Urinary bladder (tissue), 4 donors: ENCODE measurements around the gene RAD18. TPM values are rescaled to one million over a fixed set of nuclear protein-coding genes. Genes with fewer than 3 reads are reported as not detected.

ENCODE experiments used
- DNase-seq: peaks from one replicate; pipeline ENCODE4 v3.0.0-alpha.2; 2015; ENCODE audit errors: extremely low spot score
- H3K27ac ChIP-seq: one replicate; pipeline ENCODE4 v1.5.1; 2013; ENCODE audit warnings: low read depth, mild to moderate bottlenecking, moderate library complexity
- H3K36me3 ChIP-seq: one replicate; pipeline ENCODE4 v1.6.1; 2013; ENCODE audit warnings: mild to moderate bottlenecking, moderate library complexity; ENCODE audit not compliant: insufficient read depth
- H3K4me1 ChIP-seq: one replicate; pipeline ENCODE4 v1.6.1; 2013; ENCODE audit warnings: mild to moderate bottlenecking, moderate library complexity; ENCODE audit not compliant: insufficient read depth
- H3K4me3 ChIP-seq: one replicate; pipeline ENCODE4 v1.5.1; 2013; ENCODE audit warnings: low read depth, low read length
- WGBS: extraction: QIAGEN DNeasy Blood & Tissue Kit; methylation state at CpG from one replicate; pipeline ENCODE4 v1.1.7; 2013; 5-methylcytosine and 5-hydroxymethylcytosine counted together
- polyA plus RNA-seq: library from polyadenylated mRNA; stranded (reverse); fragments of 200-250 nt; gene quantifications from one replicate; pipeline ENCODE4 v1.2.3, GENCODE V29; 2013
- total RNA-seq: library from RNA; depleted of rRNA; stranded (reverse); fragments of >200 nt; gene quantifications from one replicate; pipeline ENCODE4 v1.2.3, GENCODE V29; 2014
- donor health status: healthy with polysubstance abuse.
- donor health status: healthy.

Gene RAD18
- total and polyA plus RNA-seq, 2 donors: 2.8 to 27.0 TPM

DNA sequence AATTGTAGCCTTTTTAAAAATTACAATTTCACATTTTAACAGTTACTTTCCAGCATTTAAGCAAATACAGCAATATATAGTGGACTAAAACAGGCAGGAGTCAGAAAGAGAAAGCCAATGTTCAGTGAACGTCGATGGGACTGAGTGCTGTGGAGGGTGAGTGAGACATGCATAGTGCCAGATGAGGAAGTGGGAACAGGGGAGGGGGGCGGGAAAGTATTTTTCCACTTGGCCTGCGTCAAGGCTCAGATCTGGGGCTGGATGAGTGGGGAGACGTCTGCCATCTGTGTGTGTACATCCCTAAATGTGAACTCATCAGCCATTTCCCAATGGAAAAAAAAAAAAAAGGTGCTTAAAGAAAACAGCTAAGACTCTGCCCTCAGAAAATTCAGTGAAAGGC is 19.2 kb upstream of the RAD18 start:
- no peak overlapping the region for H3K27ac ChIP-seq
- DNase-seq: no peak
- no peak overlapping the region for H3K4me3 ChIP-seq
- no peaks in the 10 kb centered on the region for H3K36me3 ChIP-seq
- H3K4me1 ChIP-seq: no peaks in the 10 kb centered on the region
- WGBS: 34% methylated on average over 5 of the region's 5 CpGs

DNA sequence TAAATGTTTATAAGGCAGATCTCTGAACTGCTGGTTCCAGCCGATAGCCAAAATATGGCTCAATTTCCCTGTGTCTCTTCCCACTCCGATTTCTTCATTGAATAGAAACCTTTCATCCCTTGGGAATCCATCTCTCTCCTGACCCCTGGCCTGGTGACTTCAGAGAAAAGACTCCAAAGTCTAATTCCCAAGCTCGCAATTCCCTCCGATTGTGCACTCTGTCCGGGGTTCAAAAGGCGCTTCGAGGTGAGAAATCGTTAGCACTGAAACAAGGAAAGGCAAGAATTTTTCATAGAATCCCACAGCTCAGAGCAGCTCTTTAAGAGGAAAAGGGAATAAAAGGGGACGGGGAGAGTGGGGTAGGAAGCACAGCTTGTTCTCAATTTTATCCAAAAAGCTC is 18.4 kb upstream of the RAD18 start:
- no peaks in the 10 kb centered on the region for H3K36me3 ChIP-seq
- 85% methylated on average over 9 of the region's 9 CpGs for WGBS
- no peaks in the 10 kb centered on the region for H3K4me1 ChIP-seq
- H3K27ac ChIP-seq: no peak overlapping the region
- no peak for DNase-seq
- no peak overlapping the region for H3K4me3 ChIP-seq

DNA sequence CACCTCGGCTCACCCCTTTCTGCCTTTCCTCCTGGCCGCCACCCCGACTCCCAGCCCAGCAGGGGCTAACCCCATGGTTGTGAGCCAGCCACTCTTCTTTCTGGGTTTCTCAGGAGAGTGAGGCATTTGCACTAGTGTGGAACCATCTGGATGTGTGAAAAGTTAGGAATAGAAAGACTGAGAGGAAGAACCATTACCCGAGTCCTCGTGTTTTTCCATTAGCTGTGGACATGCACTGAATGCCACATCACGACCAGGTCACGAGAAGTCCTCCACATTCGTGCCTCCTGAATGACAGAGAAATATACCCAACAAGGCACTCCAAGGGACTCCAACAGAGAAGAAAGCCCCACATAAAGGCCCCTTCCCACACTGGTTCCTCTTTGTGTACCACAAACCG is 18.0 kb upstream of the RAD18 start:
- H3K36me3 ChIP-seq: no peaks in the 10 kb centered on the region
- 84% methylated on average over 9 of the region's 9 CpGs for WGBS
- DNase-seq: no peak
- H3K4me1 ChIP-seq: no peaks in the 10 kb centered on the region
- H3K27ac ChIP-seq: no peak overlapping the region
- no peak overlapping the region for H3K4me3 ChIP-seq

DNA sequence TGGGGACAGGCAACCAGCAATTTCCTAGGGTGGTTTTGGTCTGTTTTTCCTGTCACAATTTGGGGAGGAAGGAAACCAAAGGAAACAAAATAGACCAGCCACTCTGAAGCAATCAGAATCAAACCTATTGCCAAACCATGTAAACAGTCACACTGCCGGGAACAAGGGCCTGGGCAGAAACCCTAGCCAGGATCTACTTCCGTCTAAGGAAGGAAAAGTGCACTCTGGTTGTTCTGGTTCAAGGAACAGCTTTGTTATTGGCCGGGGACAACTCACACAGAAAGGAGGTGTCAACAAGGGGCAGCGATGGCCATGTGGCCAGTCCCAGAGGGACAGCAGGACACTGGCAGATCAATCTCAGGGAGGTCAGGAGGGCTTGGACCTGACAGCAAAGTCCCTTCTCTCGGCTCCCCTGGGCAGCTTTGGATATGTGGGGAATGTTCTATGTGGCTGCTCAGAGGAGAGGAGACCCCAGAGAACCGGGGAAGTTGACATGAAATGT is 17.5 kb upstream of the RAD18 start:
- Histone ChIP-seq H3K27ac (no peak overlapping the region), H3K36me3 (no peaks in the 10 kb centered on the region), H3K4me3 (no peak overlapping the region), H3K4me1 (no peaks in the 10 kb centered on the region)
- DNase-seq: no peak
- 68% methylated on average over 6 of the region's 6 CpGs for WGBS

DNA sequence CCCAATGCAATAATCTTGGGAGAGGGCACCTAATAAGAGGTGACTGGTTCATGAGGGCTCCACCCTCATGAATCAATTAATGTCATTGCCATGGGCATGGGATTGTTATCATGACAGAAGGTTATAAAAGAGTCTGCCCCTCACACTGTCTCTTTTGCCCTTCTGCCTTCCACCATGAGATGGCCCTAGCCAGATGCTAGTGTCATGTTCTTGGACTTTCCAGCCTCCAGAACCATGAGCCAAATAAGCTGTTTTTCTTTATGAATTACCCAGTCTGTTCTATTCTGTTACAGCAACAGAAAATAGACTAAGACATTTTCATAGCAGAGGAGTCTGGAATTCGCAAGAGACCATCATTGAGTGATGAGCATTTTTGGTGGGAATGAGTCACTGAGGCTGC is 16.0 kb upstream of the RAD18 start:
- WGBS: 95% methylated on average over 1 of the region's 1 CpG
- no peaks in the 10 kb centered on the region for H3K4me1 ChIP-seq
- H3K36me3 ChIP-seq: no peaks in the 10 kb centered on the region
- H3K27ac ChIP-seq: no peak overlapping the region
- no peak overlapping the region for H3K4me3 ChIP-seq
- DNase-seq: no peak

DNA sequence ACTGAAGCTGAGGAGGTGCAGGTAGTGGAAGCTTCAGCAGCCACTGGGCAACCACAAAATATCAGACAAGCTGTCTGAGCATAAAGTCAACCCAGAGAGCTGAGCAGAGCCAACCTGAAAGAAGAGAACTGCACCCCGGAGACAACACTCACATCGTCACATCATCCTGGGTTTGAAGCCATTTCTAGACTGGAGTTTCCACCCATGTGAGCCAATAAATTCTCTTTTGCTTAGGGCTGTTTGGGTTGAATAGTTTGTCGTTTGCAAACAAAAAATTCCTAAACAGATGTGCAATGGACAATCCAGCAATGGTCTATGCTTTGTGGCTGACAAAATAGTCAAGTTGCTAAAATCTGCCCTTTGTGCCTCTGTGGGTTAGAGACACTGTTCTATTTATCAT is 15.3 kb upstream of the RAD18 start:
- no peak overlapping the region for H3K4me3 ChIP-seq
- no peak overlapping the region for H3K27ac ChIP-seq
- no peaks in the 10 kb centered on the region for H3K4me1 ChIP-seq
- no peak for DNase-seq
- WGBS: 78% methylated on average over 3 of the region's 3 CpGs
- no peaks in the 10 kb centered on the region for H3K36me3 ChIP-seq

DNA sequence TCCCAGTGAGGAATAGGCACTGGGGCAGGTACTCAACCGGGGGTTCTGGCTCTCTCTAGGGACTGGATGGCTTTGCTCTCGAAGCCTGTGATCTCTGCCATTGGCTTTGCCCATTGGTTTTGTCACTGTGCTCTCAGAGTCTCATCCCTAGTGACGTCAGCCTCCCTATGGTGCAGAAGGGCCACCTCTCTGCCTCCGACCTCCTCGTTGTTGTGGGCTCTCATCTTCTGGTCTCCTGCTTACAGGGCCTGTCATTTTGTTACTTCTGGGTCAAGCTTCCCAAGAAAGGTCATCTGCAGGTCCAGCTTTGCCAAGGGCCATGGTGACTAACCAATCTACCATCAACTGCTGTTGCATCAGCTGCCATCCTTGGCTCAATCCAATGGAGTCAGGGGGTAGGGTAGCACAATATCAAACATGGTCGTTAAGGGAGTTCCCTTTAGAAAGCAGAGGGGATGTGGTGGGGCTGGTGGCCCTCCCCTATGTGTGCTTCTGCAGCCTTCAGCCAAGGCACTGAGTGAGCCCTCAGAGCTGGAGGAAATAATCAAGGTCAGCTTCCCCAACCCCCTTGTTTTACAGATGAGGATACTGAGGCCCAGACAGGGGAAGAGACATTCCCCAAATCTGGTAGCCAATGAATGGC is 13.4 kb upstream of the RAD18 start:
- Histone ChIP-seq H3K4me3 (no peak overlapping the region), H3K27ac (no peak overlapping the region), H3K36me3 (no peaks in the 10 kb centered on the region), H3K4me1 (no peaks in the 10 kb centered on the region)
- WGBS: 82% methylated on average over 6 of the region's 6 CpGs
- DNase-seq: no peak

DNA sequence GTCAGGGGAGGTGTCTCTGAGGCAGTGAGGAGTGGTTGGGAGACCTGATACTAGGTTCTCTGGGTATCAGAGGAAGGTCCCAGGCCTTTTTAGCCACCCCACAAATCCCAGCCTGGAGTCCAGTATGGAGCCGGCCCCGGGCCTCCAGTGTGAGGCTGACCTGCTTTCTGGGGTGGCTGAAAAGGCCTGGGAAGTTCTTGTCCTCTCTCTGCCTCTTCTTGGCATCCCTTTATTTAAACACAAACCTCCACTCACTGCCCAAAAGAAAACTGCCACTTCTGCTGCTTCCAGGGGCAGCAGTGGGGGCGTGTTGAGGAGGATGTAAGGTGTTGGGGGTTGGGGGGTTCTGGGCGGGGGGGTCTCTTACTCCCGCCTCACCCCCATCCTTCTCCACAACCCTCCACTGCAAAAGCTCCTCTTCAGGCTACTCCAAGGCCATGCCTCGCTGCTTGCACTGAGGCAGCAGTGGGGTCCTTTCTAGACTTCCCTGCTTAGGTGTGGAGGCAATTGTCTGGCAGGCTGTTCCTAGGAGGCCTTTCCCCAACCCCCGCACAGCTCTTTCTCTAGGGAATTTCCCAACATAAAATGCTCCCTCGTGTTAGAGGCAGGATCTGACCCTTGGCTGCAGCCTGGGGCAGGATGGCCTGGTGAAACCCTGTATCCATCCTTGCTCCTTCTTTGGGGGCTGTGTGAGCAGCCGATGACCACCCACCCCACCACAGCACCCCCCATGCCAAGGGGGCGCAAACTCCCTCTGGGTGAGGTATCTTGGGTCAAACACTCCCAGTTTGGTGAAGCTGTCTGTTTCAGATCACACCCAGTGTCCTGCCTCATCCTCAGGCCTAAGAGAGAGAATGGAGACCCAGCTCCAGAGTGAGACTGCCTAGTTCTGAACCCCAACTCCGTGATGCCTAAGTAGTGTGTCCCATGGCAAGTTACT is 12.1 kb upstream of the RAD18 start:
- WGBS: 73% methylated on average over 11 of the region's 11 CpGs
- Histone ChIP-seq H3K4me3 (no peak overlapping the region), H3K36me3 (no peaks in the 10 kb centered on the region), H3K4me1 (no peaks in the 10 kb centered on the region), H3K27ac (no peak overlapping the region)
- no peak for DNase-seq

DNA sequence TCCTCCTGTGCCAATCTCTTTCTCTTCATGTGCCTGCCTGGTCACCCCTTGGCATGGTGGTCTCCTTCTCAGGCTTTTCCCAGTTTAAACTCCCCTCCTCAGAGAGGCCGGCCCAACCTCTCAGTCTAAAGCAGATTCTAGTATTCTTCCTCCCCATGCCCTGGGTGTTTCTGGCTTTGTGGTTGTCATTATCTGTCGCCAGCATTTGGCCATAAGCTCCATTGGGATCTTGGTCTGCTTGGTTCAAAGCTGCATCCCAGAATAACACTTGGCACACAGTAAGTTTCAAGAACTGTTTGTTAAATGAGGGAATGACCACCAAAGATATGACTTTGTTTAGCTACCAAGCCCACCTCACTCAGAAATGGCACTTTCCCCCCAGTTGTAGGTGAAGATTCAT is 11.2 kb upstream of the RAD18 start:
- no peak overlapping the region for H3K27ac ChIP-seq
- WGBS: 90% methylated on average over 2 of the region's 2 CpGs
- no peaks in the 10 kb centered on the region for H3K4me1 ChIP-seq
- no peaks in the 10 kb centered on the region for H3K36me3 ChIP-seq
- DNase-seq: no peak
- no peak overlapping the region for H3K4me3 ChIP-seq

DNA sequence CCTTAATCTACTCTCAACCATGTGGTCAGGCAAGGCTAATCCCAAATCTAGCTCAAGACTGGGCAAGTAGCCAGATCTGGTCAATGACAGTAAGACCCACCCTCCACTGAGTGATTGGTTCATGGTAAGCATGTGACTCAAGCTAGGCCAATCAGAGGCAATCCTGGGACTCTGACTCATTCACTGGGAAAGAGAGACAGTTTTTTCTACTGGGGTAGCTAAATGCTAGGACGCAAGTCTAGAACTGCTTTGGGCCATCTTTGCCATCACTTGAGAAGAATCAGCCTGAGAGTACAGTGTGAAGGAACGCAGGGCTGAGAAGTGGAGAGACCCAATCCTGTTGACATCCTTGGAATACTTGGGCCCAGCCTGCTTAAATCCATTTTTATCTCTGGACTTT is 9.4 kb upstream of the RAD18 start:
- no peak for DNase-seq
- WGBS: 93% methylated on average over 2 of the region's 2 CpGs
- no peak overlapping the region for H3K27ac ChIP-seq
- H3K4me3 ChIP-seq: no peak overlapping the region
- H3K36me3 ChIP-seq: no peaks in the 10 kb centered on the region
- no peaks in the 10 kb centered on the region for H3K4me1 ChIP-seq

DNA sequence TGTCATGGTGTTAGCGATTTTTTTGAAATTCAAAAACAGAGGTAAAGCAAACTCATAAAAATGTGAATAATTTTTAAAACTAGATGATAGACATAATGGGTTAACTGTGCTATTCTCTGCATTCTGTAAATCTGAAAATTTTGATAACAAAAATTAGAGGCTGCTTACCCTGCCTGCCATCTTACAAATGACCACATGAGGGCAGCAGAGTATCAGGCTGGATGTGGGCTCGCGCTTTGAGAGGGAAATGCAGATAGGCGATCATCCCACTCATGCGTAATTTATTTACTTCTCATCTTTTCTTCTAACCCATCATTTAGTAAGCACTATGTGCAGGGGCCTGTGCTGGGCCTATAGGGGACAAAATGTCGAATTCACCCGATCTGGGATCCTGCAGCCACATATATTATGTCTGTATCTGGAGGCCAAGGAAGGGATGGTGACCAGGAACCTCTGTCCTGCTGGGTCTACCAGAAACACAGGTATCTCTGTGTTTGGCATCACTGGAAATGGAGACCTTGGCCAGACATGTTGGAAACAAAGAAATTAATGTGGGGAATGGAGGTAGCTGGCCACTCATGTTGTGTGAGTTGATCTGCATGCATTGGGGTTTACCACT is 7.8 kb upstream of the RAD18 start:
- WGBS: 1% methylated on average over 7 of the region's 7 CpGs
- no peak overlapping the region for H3K27ac ChIP-seq
- H3K36me3 ChIP-seq: no peaks in the 10 kb centered on the region
- no peaks in the 10 kb centered on the region for H3K4me1 ChIP-seq
- H3K4me3 ChIP-seq: no peak overlapping the region
- DNase-seq: peak; percentile 40

DNA sequence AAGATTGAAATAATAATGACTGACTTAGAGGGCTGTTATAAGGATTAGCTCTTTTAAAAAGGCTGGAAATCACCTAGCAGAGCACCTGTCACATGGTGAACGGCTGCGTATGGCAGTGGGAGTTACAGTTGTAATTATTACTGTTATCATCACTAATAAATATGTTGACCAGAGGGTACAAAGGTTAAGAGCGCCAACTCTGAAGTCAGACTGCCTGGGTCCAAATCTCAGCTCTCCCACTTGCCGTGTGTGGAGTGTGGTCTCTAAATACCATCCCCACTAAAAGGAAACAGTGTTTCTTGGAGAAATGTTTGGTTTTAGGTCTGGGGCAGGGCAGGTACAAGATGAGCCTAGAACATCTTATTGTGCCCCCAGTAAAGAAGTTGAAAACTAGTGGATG is 6.0 kb upstream of the RAD18 start:
- no peaks in the 10 kb centered on the region for H3K36me3 ChIP-seq
- H3K27ac ChIP-seq: no peak overlapping the region
- H3K4me1 ChIP-seq: no peaks in the 10 kb centered on the region
- no peak overlapping the region for H3K4me3 ChIP-seq
- no peak for DNase-seq
- 66% methylated on average over 4 of the region's 4 CpGs for WGBS

DNA sequence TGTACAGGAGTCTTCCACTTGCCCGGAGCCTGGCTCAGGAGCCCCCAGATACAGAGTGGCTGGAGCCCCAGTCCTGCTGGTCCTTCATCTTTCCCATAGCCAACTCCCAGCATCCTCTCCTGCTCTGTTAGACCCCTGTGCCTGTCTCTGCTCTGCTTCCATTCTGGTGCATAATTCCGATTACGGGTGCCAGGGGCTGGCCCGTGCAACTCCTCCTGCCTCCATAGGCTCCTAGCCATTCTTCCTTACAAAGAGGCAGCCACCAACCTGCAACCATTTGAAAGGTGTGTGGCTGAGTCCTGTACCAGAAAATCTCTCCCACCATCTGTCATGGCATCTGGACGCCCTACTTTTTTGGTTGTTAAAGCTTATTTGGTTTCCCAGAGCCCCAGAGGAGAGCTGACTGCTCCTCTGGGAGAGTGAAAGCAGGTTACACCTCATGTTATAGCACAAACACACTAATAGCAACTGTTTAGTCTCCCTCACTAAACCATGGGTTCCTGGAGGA is 5.2 kb upstream of the RAD18 start:
- no peak for DNase-seq
- 72% methylated on average over 5 of the region's 5 CpGs for WGBS
- Histone ChIP-seq H3K36me3 (no peaks in the 10 kb centered on the region), H3K4me1 (no peaks in the 10 kb centered on the region), H3K4me3 (no peak overlapping the region), H3K27ac (no peak overlapping the region)

DNA sequence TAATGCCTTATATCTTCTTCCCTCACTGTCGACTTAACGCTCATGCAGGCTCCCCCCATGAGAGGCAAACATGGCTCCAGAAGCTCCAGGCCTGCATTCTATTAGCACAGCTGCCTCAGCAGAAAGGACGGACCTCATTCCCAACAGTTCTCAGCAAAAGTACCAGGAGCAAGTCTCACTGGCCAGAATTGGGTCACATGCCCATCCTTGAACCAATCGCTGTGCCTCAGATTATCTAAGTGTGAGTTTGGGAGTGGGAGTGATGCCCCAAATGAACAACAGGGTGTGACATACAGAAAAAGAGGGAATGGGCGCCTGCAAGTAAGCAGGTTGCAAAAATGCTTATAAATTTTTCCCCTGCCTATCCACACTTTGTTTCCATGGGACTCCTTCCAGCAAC is 4.3 kb upstream of the RAD18 start:
- no peaks in the 10 kb centered on the region for H3K4me1 ChIP-seq
- H3K36me3 ChIP-seq: no peaks in the 10 kb centered on the region
- no peak for DNase-seq
- no peak overlapping the region for H3K27ac ChIP-seq
- no peak overlapping the region for H3K4me3 ChIP-seq
- WGBS: 66% methylated on average over 5 of the region's 5 CpGs
